HFF-Myc (cell line): ENCODE results near the gene NCKAP5.

ENCODE experiments used
- DNase-seq: peaks from one replicate; pipeline ENCODE4 v3.0.0-alpha.2; 2011; ENCODE audit warnings: low read depth; ENCODE audit errors: extremely low read depth
- H3K4me3 ChIP-seq: replicated peaks from 2 replicates; pipeline ENCODE4 v1.5.1; 2011; ENCODE audit warnings: low read depth, mild to moderate bottlenecking, control low read depth, low read length
- CTCF ChIP-seq: IDR thresholded peaks from 2 replicates; pipeline ENCODE4 v1.5.1; 2012; ENCODE audit warnings: mild to moderate bottlenecking, low read depth, low read length, control low read depth; ENCODE audit errors: missing control alignments

NCKAP5 gene

DNA sequence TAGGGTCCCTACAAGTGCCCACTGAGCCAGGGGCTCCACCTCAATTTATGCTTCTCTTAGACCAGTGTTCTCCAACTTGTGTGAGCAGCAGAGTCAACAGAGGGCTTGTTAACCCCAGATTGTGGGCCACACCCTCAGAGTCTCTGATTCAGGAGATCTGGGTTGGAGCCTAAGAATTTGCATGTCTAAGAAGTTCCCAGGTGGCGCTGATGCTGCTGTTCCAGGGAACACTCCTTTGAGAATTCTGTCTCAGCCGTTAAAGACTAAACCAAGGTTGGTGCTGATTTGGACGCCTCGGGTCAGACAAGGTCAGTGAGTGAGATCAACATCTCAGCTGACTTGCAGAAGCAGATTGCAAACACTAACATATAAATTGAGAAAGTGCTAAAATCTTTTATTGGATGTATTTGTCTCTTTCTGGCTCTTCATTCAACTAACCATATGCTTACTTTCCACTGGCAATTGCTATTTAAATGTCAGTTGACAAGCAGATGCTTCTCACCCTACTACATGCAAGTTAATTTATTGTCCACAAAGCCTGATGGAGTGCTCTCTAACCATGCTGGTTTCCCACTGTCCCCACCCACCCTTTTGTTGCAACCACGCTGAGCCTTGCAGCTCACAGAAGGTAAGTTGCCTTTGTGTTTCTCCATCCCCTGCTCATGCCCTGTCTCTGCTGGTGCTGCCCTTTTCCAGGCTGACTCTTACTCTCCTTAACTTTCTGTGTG, 929.8 kb downstream of the NCKAP5 start:
- no peak for DNase-seq
- H3K4me3 ChIP-seq = no peak overlapping the region
- no peak for TF ChIP-seq CTCF

- H3K4me3 ChIP-seq = no peak overlapping the region
- no peak for TF ChIP-seq CTCF
- no peak for DNase-seq
These were observed 931.9 kb downstream of the NCKAP5 start for GRCh38 chr2:132636346-132636745.

- no peak for TF ChIP-seq CTCF
- DNase-seq = no peak
- no peak overlapping the region for H3K4me3 ChIP-seq
These were observed 934.6 kb downstream of the NCKAP5 start for GRCh38 chr2:132633635-132634034.

DNA sequence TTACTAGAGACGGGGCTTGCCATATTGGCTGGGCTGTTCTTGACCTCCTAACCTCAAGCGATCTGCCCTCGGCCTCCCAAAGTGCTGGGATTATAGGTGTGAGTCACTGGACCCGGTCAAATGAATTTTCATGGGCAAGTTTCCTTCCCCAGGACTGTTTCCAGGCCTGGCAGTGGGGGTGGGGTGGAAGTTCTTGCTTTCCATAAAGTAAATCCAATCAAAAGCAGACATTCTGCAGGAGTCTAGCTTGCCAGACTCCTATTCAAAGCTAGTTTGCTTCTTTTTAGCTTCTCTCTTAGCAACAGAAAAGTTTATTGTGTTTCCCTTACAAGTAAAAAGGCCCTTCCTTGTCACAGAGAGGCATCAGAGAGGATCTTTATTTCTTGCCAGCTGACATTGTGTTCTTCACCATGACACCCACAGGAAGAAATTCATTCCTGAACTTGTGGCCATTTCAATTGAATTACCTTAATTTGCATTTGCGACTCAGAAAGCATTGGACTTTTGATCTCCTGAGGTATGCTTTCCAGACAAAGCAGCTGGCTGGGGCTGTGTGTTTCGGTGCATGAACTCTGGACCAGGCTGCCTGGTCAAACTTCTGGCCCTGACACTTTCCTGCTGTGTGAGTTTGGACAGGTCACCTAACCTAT, 936.1 kb downstream of the NCKAP5 start:
- no peak overlapping the region for H3K4me3 ChIP-seq
- no peak for TF ChIP-seq CTCF
- no peak for DNase-seq

DNA sequence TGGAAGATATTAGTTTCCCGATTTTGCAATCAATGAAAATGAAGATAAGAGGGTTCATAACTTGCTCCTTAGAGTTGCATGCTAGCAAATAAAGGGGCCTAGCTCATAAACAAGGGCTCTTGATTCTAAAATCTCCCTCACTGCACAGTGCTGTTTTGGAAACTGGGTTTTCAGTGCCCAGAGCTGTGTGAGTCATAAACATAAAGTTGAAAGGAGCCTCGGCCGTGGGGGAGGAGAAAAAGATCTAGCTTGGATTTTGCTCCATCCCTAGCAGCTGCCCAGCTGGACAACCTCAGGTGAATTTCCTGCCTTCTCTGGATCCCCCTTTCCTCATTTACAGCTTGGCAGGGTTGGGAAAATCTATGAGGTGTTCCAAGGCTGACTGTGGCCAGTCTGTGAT, 940.7 kb downstream of the NCKAP5 start:
- TF ChIP-seq CTCF = no peak
- no peak for DNase-seq
- H3K4me3 ChIP-seq = no peak overlapping the region

DNA sequence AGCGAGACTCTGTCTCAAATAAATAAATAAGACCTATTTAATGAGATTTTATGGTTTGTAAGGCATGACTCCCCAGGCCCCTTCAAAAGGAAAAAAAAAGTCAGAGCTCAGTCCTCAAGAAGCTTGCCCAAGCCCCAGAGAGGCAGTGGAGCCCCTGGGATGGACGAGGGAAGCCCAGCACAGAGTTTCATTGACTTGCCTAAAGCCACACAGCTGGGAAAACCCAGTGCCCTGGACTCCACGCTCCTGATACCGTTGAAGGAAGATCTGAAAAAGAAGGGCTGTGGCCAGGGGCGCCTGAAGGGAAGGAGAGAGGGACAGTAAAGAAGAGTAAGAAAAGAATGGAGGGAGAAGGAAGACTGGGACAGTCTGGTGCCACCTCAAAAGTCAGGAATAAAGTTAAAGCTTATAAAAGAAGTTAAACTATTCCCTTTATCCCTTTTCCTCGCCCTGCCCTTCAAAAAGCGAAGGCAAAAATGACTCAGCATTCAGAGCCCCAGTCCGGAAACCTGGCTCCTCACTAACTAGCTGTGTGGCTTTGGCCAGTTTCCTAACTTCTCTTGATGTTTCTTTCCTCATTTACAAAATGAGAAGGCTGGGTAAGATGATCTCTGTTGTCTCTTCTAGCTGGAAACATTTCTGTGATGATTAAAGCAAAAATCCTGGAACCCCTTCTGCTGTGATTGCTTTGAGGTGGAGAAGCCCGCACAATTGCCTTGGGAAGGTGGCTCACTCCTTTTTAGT, 945.0 kb downstream of the NCKAP5 start:
- H3K4me3 ChIP-seq = no peak overlapping the region
- no peak for DNase-seq
- no peak for TF ChIP-seq CTCF
